NCI-H1930 (cell line): ENCODE data around the gene MLYCD.
A peak's percentile ranks its signal among the peaks of the same experiment; 100 is the strongest.

Source experiments
- DNase-seq, 2 experiments: peaks; one replicate each; lab custom pipeline; 2025; lab: John Stamatoyannopoulos, UW

MLYCD gene

GRCh38 chr16:83956336-83957289 is 57.7 kb downstream of the MLYCD start:
- DNase-seq = peak in 1 of 2 experiments; percentile 43

GRCh38 chr16:83957296-83957855 is 58.5 kb downstream of the MLYCD start:
- no peak for DNase-seq

DNA sequence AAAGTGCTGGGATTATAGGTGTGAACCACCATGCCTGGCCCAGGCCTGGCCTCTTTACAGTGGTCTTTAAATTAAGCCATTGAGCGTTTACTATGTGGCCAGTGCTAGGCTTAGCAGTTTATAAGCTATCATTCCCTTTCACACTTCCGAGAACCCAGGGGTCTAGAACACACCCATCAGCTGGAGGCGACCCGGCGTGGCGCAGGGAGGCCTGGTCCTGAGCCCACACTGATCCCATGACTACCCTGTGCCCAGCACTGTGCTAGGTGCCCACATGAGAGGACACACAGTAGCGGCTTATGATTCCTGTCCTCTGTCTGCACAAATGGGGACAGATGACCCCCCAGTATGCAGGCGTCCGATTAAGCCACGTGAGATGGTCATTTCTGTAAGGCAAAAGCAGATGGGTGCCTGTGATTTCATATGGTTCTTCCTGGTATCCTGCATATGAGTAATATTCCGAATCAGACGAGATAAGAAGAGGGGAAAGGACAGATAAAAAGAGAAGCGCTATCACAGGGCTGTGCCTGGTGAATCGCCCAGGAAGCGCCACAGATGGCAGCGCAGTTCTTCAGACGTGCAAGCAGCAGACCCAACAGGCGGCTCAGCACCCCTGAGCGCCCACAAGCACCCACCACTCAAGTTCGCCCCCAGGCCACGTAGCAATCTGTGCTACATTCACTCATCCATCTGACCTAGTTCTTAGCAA is 59.4 kb downstream of the MLYCD start:
- DNase-seq = no peak

DNA sequence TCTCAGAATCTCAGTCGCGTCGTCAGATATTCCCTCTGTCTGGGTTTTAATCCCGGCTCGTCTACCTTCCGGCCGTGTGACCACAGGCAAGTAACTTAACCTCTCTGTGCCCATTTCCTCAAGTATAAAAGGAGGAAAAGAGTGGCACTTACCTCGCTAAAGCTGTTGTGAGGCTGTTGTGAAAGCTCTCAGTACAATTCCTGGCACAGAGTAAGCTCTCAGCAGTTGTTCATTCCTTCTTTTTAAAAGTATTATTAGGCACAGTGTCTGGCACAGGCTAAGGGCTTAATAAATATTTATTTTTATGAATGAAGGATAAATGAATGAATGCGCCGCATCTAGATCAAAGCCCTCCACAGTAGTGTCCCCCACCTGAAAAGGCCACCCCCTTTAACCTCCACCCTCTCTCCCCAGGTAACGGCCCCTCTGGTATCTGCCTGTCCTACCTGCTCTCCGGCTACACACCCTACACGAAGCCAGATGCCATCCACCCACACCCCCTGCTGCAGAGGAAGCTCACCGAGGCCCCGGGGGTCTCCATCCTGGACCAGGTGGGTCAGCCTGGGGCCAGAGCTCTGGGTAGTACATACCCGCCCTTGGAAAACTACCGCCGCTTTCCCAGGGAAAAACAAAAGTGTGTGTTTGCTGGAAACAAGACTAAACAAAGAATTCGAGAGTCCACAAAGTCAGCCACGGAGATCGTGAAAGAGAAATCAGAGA is 60.1 kb downstream of the MLYCD start:
- no peak for DNase-seq

GRCh38 chr16:83959656-83960434 is 60.9 kb downstream of the MLYCD start:
- no peak for DNase-seq

- DNase-seq = no peak
These were observed 61.8 kb downstream of the MLYCD start for GRCh38 chr16:83960521-83961249.

DNA sequence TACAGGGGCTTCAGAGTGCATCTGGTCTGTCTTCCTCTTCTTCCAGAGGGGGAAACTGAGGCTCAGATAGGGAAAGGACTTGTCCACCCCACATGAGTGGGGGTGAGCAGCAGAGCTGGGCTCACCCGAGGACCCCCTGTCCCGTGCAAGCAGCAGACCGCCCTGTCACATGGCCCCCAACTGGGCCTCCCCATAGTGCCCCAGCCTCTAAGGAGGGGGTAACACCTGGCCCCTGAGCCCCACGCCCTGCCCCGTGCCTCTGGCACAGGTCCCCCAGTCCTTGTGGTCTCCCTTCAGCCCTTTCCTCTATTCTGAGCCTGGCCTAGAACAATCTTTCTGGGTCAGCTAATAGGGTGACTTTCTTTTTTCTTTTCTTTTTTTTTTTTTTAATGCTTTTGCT is 62.7 kb downstream of the MLYCD start:
- no peak for DNase-seq

DNA sequence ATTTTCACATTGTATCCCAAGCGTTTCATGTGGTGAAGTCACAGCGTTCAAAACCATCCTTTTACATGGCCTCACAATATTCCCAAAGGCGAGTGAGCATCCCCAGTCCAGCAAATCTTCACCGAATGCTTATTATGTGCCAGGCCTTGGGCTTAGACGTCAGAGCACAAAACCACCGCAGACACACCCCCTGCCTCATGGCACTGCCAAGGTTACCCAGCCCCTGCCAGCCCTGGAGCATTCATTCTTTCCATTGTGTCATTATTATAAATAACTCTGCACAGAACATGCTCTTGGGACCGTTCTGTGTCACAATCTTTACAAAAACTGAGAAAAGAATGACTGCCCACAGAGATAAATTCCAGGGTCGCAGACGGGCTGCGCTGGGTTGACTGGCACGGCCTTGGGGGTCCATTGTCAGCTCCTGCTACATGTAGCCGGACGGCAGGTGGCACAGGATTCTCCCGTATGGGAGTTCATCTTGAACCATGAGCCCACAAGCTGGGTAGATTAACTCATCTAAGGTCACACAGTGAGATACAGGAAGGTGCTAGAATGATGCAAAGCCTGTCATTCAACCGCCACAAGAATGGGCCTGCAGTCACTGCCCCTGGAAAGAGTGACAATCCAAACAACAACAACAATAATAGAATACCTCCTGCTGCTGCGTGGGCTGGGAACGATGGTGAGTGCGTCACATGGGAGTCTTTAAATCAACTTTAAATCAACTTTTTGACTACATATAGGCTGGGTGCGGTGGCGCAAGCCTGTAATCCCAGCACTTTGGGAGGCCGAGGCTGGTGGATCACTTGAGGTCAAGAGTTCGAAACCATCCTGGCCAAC is 64.6 kb downstream of the MLYCD start:
- DNase-seq = no peak

- no peak for DNase-seq
These were observed 65.9 kb downstream of the MLYCD start for GRCh38 chr16:83964684-83965443.

DNA sequence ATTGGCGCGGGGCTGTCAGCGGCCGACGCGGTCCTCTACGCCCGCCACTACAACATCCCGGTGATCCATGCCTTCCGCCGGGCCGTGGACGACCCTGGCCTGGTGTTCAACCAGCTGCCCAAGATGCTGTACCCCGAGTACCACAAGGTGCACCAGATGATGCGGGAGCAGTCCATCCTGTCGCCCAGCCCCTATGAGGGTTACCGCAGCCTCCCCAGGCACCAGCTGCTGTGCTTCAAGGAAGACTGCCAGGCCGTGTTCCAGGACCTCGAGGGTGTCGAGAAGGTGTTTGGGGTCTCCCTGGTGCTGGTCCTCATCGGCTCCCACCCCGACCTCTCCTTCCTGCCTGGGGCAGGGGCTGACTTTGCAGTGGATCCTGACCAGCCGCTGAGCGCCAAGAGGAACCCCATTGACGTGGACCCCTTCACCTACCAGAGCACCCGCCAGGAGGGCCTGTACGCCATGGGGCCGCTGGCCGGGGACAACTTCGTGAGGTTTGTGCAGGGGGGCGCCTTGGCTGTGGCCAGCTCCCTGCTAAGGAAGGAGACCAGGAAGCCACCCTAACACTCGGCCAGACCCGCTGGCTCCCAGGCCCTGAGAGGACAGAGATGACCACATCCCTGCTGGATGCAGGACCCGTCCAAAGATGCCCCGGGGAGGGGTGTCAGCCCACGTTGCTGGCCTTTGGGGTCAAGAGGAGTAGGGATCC is 66.7 kb downstream of the MLYCD start:
- DNase-seq = no peak

GRCh38 chr16:83966153-83966696 is 67.3 kb downstream of the MLYCD start:
- DNase-seq = no peak

DNA sequence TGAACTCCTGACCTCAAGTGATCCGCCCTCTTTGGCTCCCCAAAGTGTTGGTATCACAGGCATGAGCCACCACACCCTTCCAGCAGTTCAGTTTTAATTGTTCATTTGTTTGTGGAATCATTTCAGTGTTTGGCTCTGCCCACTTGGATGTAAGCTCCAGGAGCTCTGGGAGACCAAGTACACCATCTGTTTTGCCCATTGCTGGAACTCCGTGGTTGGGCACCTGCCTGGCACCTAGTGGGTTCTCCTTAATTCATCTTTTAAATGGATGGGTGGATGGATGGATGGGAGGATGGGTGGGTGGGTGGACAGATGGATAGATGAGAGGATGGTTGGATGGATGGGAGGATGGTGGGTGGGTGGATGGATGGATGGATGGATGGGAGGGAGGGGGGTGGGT is 68.2 kb downstream of the MLYCD start:
- no peak for DNase-seq

DNA sequence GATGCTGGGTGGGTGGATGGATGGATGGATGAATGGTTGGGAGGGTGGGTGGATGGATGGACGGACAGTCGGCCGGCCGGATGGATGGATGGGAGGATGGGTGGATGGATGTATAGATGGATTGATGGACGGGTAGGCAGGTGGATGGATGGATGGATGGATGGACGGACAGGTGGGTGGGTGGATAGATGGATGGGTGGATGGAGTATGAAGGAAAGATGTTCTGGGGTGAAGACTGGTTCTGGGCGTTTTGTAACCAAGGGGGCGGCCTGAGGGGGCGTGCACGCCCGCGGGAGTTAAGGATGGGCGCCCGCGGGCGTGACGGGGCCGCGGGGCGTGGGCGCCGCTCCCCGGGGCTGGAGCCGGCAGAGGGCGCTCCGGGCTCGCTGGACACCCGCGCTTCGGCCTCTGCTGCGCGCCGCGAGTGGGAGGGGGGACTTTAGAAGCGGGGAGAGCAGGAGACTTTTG is 69.0 kb downstream of the MLYCD start, which contains the start of gene NECAB2:
TSS of gene NECAB2 (plus strand) at position 407 of the 468 bp plus-strand sequence. CDS start 405 bp downstream, outside the sequence.
- peak in 1 of 2 experiments; percentile 2 for DNase-seq

DNA sequence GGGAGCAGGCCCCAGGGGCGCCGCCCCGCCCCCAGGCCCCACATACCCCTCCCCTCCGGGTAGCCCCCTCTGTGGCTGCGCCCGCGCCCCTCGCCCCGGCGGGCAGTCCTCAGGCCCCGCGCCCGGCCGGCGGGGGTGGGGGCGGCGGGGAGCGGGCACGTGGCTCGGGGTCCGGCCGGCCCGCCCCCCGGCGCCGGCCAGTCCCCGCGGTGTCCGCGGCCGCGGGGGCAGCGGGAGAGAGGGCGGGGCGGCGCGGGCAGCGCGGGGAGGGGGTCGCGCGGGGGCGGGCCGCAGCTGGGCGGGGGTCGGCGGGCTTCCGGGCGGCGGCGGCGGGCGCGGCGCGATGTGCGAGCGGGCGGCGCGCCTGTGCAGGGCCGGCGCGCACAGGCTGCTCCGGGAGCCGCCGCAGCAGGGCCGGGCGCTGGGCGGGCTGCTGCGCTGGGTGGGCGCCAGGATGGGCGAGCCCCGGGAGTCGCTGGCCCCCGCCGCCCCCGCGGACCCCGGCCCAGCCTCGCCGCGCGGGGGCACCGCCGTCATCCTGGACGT is 69.5 kb downstream of the MLYCD start:
- DNase-seq = no peak

GRCh38 chr16:83968891-83969649 is 70.2 kb downstream of the MLYCD start:
- no peak for DNase-seq

DNA sequence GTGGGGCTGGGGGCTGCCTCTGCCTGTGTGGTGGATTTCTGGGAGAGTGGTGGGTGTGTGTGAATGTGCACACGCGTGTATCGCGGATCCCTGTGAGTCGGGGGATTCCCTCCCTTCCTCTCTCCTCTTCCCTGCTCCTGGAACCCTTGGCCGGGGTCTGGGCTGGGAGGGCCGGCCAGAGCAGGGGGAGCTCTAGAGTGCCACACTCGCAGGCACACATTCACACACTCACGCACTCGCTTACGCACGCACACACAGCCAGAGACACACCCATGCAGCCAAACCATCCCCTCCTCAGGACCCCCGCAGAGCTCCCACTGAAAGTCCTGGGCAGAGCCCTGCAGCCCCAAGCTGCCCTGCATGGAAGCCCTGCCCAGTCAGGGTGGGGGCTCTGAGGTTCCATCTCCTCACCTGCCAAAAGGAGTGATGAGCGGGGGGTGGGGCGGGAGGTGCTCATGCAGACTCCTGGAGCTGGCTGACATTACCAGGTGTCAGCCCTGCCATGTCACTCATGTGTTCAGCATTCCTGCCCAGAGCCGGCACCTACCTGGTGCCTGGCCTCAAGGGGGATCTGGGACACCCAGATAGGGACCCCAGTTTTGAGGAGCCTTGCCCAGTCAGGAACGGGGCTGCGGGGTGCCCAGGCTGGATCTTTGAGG is 71.0 kb downstream of the MLYCD start:
- no peak for DNase-seq
